Astrocyte (in vitro differentiated cells and primary cell): Measurements from ENCODE around the gene CDKAL1. TPM values are rescaled to one million over a fixed set of nuclear protein-coding genes. Genes with fewer than 3 reads are reported as not detected.
"Not testable (repeated sequence)": the region's sequence is repeated elsewhere in the genome, so short reads cannot be mapped to it uniquely, and the experiment has no call there.

ENCODE experiments used
- DNase-seq: peaks from one replicate; pipeline ENCODE4 v3.0.0-alpha.2; 2010; ENCODE audit warnings: low read depth
- FAIRE-seq: peaks from 2 replicates; lab custom pipeline; 2011; peaks lifted over from hg19 to GRCh38; lab: Jason Lieb, UNC
- H2AFZ ChIP-seq: 2 replicates; pipeline ENCODE4 v1.6.0; 2012; ENCODE audit warnings: low read depth, low read length, inconsistent platforms
- H3K27ac ChIP-seq: 2 replicates; pipeline ENCODE4 v1.5.1; 2011; ENCODE audit warnings: low read depth, low read length, inconsistent platforms
- H3K27me3 ChIP-seq: 2 replicates; pipeline ENCODE4 v1.6.0; 2011; ENCODE audit warnings: low read length, inconsistent platforms; ENCODE audit not compliant: insufficient read depth
- H3K36me3 ChIP-seq: 2 replicates; pipeline ENCODE4 v1.5.1; 2011; ENCODE audit warnings: low read length, inconsistent platforms; ENCODE audit not compliant: insufficient read depth
- H3K4me1 ChIP-seq: 2 replicates; pipeline ENCODE4 v1.5.1; 2011; ENCODE audit warnings: low read length, inconsistent platforms; ENCODE audit not compliant: insufficient read depth
- H3K4me2 ChIP-seq: 2 replicates; pipeline ENCODE4 v1.6.0; 2012; ENCODE audit warnings: low read length, inconsistent platforms
- H3K4me3 ChIP-seq: 2 replicates; pipeline ENCODE4 v1.5.1; 2011; ENCODE audit warnings: low read depth, mild to moderate bottlenecking, low read length, inconsistent platforms; ENCODE audit not compliant: insufficient read depth
- H3K79me2 ChIP-seq: 2 replicates; pipeline ENCODE4 v1.6.0; 2012; ENCODE audit warnings: mild to moderate bottlenecking, low read length, inconsistent platforms; ENCODE audit not compliant: insufficient read depth
- H3K9ac ChIP-seq: 2 replicates; pipeline ENCODE4 v1.6.0; 2012; ENCODE audit warnings: mild to moderate bottlenecking, low read length, inconsistent platforms
- H3K9me3 ChIP-seq: 2 replicates; pipeline ENCODE4 v1.5.1; 2012; ENCODE audit warnings: low read depth, mild to moderate bottlenecking, low read length, inconsistent platforms; ENCODE audit not compliant: insufficient read depth
- H4K20me1 ChIP-seq: 2 replicates; pipeline ENCODE4 v1.6.0; 2012; ENCODE audit warnings: low read length, inconsistent platforms; ENCODE audit not compliant: insufficient read depth
- H3K27ac Mint-ChIP-seq: one replicate; pipeline ENCODE4 v1.8.0; 2021; ENCODE audit warnings: mild to moderate bottlenecking, mixed read lengths; ENCODE audit not compliant: unreplicated experiment
- H3K27me3 Mint-ChIP-seq: one replicate; pipeline ENCODE4 v1.8.0; 2021; ENCODE audit warnings: low read depth, mixed read lengths; ENCODE audit not compliant: unreplicated experiment
- H3K36me3 Mint-ChIP-seq: one replicate; pipeline ENCODE4 v1.8.0; 2021; ENCODE audit warnings: low read depth, mixed read lengths; ENCODE audit not compliant: unreplicated experiment
- H3K4me1 Mint-ChIP-seq: one replicate; pipeline ENCODE4 v1.8.0; 2021; ENCODE audit warnings: low read depth, mixed read lengths; ENCODE audit not compliant: unreplicated experiment
- H3K4me3 Mint-ChIP-seq: one replicate; pipeline ENCODE4 v1.8.0; 2021; ENCODE audit warnings: mild to moderate bottlenecking, moderate library complexity, mixed read lengths; ENCODE audit not compliant: unreplicated experiment
- H3K9me3 Mint-ChIP-seq: one replicate; pipeline ENCODE4 v1.8.0; 2021; ENCODE audit warnings: mild to moderate bottlenecking, mixed read lengths; ENCODE audit not compliant: unreplicated experiment
- CTCF ChIP-seq: IDR thresholded peaks from 2 replicates; pipeline ENCODE4 v1.5.1; 2011; ENCODE audit warnings: low read depth, mild to moderate bottlenecking, inconsistent platforms, low read length, moderate library complexity; ENCODE audit not compliant: insufficient read depth
- EZH2 ChIP-seq: IDR thresholded peaks from 2 replicates; pipeline ENCODE4 v1.6.1; 2012; ENCODE audit warnings: mild to moderate bottlenecking, low read length, inconsistent platforms; ENCODE audit not compliant: insufficient read depth
- total RNA-seq: library from RNA; stranded (reverse); gene quantifications from 2 replicates; pipeline ENCODE4 v1.2.1, GENCODE V29; 2021

Gene CDKAL1
- total RNA-seq, 1 donor from 2014 or later, result 13.7 TPM

- DNase-seq, result no peak
- Histone ChIP-seq H3K9ac (no peak overlapping the region), H3K79me2 (no peaks in the 10 kb centered on the region), H2AFZ (no peak overlapping the region), H3K9me3 (no peaks in the 10 kb centered on the region), H3K4me1 (no peaks in the 10 kb centered on the region), H3K27ac (no peak overlapping the region), H3K4me3 (no peak overlapping the region), H3K36me3 (no peaks in the 10 kb centered on the region), H4K20me1 (no peaks in the 10 kb centered on the region), H3K27me3 (no peaks in the 10 kb centered on the region), H3K4me2 (no peak overlapping the region)
- TF ChIP-seq EZH2 (no peak), CTCF (no peak)
- H3K9me3 Mint-ChIP-seq, result peaks cover 6% of the 10 kb centered on the region
- H3K36me3 Mint-ChIP-seq, result peaks cover 3% of the 10 kb centered on the region
- no peaks in the 10 kb centered on the region for H3K27me3 Mint-ChIP-seq
- FAIRE-seq, result no peak
- H3K27ac Mint-ChIP-seq, result no peak overlapping the region
- H3K4me3 Mint-ChIP-seq, result no peak overlapping the region
- H3K4me1 Mint-ChIP-seq, result peaks cover 8% of the 10 kb centered on the region
These were observed 519.4 kb downstream of the CDKAL1 start for GRCh38 chr6:21053612-21054011.

- peaks cover 12% of the 10 kb centered on the region for H3K9me3 Mint-ChIP-seq
- H3K9ac ChIP-seq, H3K4me1 Mint-ChIP-seq, H3K4me1 ChIP-seq, H3K27me3 Mint-ChIP-seq, H3K27ac Mint-ChIP-seq, H2AFZ ChIP-seq, H3K27ac ChIP-seq, H3K36me3 ChIP-seq, DNase-seq, H4K20me1 ChIP-seq, H3K36me3 Mint-ChIP-seq, H3K4me3 ChIP-seq, H3K4me3 Mint-ChIP-seq, H3K27me3 ChIP-seq, H3K79me2 ChIP-seq, H3K9me3 ChIP-seq, FAIRE-seq, H3K4me2 ChIP-seq: not testable (repeated sequence)
These were observed 521.2 kb downstream of the CDKAL1 start for GRCh38 chr6:21055480-21055879.

- Mint-ChIP-seq H3K27ac (no peak overlapping the region), H3K9me3 (peaks cover 11% of the 10 kb centered on the region), H3K4me3 (no peak overlapping the region), H3K36me3 (no peaks in the 10 kb centered on the region), H3K27me3 (no peaks in the 10 kb centered on the region), H3K4me1 (no peaks in the 10 kb centered on the region)
- Histone ChIP-seq H3K79me2 (no peaks in the 10 kb centered on the region), H4K20me1 (no peaks in the 10 kb centered on the region), H3K9me3 (peaks cover 4% of the 10 kb centered on the region), H3K4me3 (no peak overlapping the region), H2AFZ (no peak overlapping the region), H3K4me1 (no peaks in the 10 kb centered on the region), H3K36me3 (no peaks in the 10 kb centered on the region), H3K27me3 (no peaks in the 10 kb centered on the region), H3K27ac (no peak overlapping the region), H3K9ac (no peak overlapping the region), H3K4me2 (no peak overlapping the region)
- FAIRE-seq (no peak), DNase-seq (no peak)
- TF ChIP-seq CTCF (no peak), EZH2 (no peak)
These were observed 527.6 kb downstream of the CDKAL1 start for GRCh38 chr6:21061892-21062291.
